ENCODE results near the gene CGN.

CGN gene

DNA sequence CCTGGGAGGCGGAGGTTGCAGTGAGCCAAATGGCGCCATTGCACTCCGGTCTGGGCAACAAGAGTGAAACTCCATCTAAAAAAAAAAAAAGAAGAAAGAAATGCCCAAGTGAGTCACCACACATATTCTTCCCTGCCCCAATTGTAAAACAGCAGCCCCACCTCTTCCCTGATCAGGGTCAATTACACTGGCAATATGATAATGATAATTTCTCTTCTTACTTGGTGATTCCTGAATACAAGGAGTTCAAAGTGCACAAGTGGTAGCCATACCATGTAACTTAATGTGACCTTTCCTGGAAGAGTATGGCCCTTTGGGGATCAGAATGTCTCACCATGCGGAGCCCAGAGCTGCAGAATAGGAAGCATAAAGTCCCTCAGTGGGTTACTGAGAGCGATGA is 11.8 kb upstream of the CGN start:
- DNase-seq (ENCODE audit: low read depth in 2 of 2, low spot score in 1 of 2): no peak

DNA sequence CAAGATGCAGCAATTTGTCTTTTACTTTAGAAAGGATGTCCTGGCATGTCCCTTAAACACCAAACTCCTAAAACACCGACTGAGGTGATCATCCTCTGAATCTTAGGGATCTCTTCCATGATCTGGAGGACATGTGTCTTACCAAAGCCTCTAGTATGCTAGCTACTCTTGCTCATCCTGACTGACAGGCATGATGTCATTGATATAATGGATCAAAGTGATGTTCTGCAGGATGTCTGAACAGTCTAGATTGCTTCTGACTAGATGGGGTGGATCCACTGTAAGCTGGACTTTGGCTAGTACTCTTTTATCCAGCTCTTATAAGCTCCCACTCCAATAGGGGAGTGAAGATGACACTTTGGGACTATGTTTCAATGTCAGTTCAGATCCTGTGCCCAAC is 11.3 kb upstream of the CGN start:
- DNase-seq (ENCODE audit: low read depth in 2 of 2, low spot score in 1 of 2): no peak

DNA sequence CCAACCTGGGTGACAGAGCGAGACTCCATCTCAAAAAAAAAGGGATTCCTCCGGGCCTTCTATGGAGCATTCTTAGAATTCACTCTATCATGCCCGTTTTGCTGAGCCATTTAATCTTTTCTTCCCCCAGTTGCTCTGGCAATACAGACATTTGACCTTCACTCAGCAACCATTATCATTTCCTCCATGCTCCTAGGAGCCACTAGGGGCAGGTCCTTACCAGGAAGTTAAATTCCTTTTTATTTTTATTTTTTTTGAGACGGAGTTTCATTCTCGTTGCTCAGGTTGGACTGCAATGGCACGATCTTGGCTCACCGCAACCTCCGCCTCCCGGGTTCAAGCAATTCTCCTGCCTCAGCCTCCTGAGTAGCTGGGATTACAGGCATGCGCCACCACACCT is 9.7 kb upstream of the CGN start:
- DNase-seq (ENCODE audit: low read depth in 2 of 2, low spot score in 1 of 2): no peak

DNA sequence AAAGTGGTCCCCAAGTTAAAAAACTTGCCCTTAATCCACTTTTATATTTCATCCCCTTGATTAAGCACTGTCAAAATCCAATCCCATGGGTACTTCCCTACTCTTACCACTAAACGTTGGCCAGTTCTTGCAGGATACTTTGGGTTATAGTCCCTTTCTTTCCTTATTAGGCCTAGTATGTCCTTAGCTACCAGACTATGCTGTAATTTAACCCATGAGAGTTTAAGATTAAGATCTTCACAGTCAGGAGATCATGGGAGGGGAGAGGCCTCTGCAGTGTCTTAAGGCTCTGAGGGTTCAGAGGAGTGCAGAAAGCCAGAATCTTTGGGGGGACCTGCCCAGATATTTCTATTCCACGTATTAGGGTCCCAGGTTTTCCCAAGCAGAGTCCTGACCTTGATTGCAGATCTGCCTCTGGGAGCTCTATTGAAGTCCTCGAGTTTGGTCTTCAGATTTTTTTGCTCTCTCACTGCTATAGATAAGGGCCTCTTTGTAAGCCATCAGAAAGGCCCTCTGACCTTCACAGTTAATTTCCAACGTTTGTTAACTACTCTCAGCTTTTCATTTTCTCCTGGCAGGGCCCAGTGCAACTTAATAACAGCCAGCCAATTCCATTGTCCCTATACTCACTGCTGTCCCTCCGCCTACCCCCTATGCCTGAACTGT is 9.0 kb upstream of the CGN start:
- no peak for DNase-seq (ENCODE audit: low read depth in 2 of 2, low spot score in 1 of 2)

DNA sequence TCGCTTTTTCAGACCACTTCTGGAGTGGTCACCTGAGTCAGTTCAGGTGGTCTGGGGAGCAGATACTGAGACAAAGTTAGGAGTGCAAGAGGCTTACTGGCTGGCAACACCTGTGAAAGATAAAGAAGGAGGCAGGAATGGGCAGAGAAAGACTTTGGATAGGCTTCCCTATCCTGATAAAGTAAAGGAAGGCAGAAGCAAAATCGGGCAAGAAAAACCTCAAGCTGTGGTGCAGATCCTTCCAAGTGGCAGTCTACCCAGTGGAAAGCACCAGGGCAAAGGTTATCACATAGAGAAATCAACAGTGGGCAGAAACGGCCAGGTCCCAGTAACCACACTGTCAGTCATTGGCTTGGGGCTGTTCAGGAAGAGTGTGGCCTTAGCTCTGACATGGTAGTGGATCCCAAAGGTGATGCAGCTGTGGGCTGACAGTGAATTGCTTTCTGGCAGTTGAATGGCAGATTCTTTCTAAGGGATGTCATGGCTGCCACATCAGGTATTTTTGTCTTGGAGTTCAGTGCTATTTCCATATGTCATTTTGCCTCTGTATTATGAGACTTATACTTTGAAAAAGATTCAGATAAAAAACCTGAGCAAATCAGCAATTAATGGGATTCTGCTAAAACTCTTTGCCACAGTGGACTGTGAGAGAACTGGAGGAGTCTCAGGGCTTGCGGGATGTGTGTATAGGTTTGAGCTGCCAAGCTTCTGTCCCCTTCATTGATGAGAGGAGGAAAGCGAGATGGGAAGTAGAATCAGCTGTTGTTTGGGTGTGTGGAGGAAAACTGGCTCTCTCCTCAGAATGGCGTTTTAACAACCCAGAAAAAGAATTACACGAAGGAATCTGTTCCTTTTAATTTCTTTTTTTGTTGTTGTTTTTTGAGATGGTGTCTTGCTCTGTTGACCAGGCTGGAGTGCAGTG is 8.1 kb upstream of the CGN start:
- no peak for DNase-seq (ENCODE audit: low read depth in 2 of 2, low spot score in 1 of 2)

DNA sequence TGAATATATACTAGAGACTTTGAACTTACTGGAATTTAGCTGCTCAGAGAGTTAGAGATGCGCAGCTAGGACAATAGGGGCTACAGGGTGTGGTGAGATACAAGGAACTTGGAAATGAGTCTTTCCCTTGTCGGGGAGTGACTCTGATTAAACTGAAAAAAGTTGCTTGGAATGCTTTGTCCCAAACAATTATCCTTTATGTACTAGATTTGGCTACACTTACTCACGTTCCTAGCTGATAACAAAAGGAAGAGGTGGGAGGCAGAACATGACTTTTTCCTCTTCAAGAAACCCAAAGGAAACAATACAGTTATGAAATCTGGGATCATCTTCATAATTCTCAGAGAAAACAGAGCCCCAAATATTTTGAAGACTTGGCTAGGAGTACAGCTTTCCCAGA is 6.9 kb upstream of the CGN start:
- DNase-seq (ENCODE audit: low read depth in 2 of 2, low spot score in 1 of 2): no peak

DNA sequence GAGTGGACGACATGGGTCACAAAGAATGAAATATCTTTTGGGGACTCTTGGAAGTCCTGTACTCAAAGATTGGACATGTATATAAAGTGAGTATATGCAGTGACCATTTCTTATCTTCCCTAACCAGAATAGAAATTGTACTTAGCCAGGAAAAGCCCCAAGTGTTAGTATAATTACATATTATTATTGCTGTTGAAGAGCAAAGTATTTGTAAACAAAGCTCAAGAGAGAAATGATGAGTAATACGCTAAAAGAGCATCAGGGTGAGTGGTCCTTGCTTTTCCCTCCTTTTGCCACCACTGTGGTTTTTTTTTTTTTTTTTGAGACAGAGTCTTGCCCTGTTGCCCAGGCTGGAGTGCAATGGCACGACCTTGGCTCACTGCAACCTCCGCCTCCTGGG is 6.4 kb upstream of the CGN start:
- DNase-seq (ENCODE audit: low read depth in 2 of 2, low spot score in 1 of 2): no peak

DNA sequence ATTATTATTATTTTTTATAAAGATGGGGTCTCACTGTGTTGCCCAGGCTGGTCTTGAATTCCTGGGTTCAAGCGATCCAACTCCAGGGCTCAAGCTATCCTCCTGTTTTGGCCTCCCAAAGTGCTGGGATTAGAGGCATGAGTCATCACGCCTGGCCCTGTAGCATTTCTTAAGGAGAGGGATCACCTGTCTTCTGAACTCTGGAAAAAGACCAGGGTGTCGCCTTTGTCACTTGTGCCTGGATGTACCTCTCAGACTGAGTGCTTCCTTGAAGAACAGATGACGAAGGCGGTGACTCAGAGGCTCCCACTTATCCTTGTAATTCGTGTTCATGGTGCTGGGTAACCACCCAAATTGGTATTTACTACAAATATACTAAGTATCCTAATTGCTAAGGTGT is 2.4 kb upstream of the CGN start:
- no peak for DNase-seq (ENCODE audit: low read depth in 2 of 2, low spot score in 1 of 2)

DNA sequence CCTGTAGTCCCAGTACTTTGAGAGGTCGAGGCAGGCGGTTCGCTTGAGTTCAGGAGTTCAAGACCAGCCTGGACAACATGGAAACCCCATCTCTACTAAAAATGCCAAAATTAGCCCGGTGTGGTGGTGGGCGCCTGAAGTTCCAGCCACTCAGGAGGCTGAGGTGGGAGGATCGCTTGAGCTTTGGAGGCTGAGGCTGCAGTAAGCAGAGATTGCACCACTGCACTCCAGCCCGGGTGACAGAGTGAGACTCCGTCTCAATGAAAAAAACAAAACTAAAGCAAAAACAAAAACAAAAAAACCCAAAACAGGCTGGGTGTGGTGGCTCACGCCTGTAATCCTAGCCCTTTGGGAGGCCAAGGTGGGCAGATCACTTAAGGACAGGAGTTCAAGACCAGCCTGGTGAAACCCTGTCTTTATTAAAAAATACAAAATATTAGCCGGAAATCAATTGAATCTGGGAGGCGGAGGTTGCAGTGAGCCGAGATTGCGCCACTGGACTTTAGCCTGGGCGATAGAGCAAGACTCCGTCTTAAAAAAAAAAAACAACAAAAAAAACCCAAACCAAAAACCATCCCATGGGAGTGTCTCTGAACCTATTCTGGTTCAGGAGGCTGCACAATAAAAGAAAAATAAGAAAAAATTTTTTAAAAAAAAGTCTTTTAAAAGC is 1.7 kb upstream of the CGN start:
- DNase-seq (ENCODE audit: low read depth in 2 of 2, low spot score in 1 of 2): no peak

DNA sequence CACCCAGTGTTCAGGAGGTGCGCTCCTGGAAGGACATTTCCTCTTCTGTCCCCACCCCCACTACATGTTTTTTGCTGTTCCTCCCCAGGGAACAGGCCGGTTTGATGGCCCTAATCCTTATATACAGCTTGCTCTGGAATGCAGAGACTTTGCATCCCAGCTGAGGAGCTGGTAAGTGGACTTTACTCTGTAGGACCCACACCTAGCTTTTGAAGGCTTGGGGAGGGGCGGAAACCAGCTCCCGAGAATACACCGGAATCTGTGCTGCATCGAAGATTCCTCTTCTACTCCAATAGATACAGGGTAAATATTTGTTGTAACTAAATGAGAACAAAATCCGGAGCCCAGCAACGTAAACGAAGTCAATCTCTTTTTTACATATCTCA is 1.2 kb upstream of the CGN start:
- no peak for DNase-seq (ENCODE audit: low read depth in 2 of 2, low spot score in 1 of 2)

DNA sequence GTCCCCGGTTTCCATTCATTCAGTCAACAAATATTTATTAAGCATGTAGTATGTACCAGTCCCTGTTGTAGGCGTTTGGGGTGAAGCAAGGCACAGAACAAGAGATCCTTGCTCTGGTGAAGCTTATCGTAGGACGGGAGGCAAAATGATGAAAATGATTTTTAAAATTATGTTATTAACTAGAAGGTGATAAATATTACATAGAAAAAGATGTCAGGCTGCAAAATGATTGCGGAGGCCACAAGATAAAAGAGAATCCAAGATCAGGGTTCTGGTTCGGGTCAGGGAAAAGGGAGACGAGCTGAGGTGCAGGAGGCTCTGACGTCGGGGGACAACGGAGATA is 602 bp upstream of the CGN start:
- DNase-seq (ENCODE audit: low read depth in 2 of 2, low spot score in 1 of 2): no peak

DNA sequence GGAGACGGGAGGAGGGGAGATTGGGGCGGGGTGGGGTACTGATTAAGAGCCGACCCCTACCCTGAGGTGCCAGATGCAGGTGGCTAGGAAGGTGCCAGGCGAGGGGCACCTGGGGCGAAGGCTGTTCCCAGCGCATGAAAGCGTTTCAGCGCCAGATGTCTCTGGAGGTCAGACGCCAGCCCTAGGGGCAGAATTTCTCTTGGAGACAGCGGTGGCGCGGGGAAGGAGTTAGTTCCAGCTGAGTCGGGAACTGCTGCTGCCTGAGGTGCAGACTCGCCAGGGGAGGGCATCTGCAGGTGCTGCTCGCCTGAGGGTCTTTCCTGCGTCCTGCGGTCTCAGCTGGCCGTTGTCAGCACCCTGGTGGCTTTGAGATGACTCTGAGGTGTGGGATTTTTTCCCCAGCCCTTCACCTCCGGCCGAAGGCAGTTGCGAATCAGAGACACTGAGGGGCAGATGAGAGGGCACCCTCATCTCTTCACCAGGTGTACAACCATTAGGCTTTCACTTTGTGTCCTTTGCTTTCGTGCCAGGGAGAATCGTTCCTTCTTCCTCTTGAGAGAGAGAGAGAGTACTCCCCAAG is 539 bp downstream of the CGN start:
- no peak for DNase-seq (ENCODE audit: low read depth in 2 of 2, low spot score in 1 of 2)

DNA sequence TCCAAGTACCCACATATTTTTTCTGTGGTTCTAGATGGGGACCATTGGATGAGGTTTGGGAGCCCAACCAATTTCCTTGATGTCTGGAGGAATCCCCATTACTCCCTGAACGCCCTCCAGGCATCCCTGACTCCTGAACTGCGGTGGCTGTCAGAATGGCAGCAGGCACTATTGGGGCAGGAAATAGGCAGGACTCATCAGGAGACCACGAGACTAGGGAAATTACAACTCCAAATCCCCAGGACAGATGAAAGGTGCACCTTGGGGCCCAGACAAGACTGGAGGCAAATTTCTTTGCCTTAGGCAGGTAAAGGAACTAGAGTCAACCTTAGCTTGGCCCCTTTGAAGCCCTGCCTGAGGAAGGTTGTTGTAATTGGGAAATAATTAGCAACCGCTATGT is 1.1 kb downstream of the CGN start:
- no peak for DNase-seq (ENCODE audit: low read depth in 2 of 2, low spot score in 1 of 2)

DNA sequence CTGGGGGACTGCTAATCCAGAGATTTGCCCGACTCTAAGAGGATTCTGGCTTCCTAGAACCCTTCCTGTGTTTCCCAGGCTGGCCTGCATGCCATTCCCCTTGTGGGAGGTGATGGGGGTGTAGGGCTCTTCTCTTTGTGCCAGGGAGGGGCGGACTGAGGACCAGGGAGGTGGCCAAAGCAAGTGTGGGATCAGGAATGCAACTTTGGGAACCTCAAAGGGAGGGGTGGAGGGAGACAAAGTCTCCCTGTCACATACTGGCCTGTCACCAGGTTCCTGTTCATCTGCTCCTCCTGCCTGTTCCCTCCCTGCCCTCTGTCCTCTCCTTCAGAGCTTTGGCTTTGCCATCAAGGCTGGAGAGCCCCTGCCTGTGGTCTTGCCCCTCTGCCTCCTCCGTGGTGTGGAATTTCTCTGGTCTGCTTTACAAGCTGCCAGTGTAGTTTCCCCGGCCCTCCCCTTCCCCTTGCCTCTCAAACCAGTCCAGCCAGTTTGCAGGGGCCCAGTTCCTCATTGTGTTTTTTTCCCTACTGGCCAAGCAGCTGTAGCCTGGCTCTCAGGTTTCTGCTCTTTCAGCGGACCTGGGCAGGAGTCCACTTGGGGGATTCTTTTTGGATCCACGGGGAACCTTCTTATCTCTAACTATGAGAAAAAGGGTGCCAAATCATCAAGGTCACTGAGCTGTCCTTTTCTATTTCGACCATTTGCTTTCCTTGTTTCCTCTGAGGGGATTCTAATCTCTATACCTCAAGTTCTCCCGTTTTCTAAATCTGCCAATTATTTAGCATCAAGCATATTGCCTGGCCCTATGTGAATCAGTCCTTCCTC is 1.8 kb downstream of the CGN start:
- DNase-seq (ENCODE audit: low read depth in 2 of 2, low spot score in 1 of 2): no peak

DNA sequence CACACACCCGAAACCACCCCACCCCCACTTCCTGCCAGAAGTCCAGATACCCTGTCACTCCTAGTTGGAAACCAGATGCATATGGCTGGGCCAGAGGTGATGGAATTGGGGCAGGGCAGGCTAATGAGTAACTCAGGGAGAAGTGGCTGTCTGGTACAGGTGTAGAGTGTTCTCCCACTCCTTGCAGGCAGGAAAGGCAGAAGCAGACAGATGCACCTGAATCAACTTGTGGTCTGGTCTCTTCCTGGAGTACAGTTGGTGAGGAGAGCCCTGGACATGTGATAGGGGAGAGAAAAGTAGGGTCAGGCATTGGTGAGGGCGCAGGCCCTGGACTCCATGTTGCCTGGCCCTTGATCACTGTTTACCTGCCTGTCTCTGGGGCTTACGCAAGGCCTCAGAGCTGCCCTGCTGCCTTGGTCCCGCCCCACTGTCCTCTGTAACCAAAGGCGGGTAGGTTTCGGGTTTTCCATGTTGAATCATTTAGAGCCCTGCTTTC is 2.5 kb downstream of the CGN start:
- DNase-seq (ENCODE audit: low read depth in 2 of 2, low spot score in 1 of 2): no peak

DNA sequence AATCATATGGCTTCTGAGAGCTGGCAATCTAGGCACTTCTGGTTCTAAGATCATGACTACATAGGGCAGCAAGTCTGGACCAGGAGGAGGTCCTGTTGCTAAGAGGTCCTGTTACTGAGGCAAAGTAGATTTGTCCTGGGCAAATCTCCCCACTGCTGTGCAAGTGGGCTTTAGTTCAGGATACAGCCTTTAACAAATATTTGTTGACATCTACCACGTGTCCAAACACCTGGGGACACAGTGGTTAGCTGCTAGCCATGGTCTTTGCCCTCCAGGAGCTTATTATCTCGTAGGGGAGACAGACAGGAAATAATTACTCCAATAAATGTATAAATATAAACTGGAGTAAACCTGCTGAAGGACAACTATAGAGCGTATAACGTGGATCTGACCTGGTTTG is 3.2 kb downstream of the CGN start:
- DNase-seq (ENCODE audit: low read depth in 2 of 2, low spot score in 1 of 2): no peak

DNA sequence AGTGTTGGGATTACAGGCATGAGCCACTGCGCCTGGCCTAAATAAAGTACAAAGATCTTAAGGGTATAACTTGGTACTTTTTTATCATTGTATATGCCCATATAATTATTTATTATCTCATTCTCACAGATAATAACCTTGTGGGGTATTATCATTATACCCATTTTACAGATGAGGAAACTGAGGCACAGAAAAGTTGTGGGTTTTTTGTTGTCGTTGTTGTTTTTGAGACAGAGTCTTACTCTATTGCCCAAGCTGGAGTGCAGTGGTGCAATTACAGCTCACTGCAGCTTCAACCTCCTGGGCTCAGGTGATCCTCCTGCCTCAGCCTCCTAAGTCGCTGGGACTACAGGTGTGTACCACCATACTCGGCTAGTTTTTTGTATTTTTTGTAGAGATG is 4.1 kb downstream of the CGN start:
- DNase-seq (ENCODE audit: low read depth in 2 of 2, low spot score in 1 of 2): no peak

DNA sequence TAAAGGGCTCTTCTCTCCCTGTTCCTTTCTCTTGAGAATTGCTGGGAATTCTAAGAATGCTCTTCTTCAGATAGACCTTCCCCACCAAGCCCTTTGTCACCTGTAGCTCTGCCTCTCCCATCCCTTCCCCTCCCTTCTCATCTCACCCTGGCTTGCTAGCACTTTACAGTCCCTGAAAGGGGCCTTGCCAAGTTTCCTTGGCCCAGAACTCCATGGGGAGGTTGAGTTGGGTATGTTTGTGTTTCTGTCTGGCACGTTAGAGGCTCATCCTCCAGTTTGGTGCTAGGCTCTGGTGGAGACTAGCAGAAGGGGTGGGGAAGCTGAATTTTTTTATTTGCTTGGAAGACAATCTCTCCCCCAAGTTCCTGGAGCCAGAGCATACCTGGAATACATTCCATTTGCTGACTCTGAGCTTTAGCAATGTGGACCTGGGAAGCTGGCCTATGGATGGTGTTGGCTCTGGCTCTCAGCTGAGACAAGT is 4.9 kb downstream of the CGN start:
- DNase-seq (ENCODE audit: low read depth in 2 of 2, low spot score in 1 of 2): no peak

DNA sequence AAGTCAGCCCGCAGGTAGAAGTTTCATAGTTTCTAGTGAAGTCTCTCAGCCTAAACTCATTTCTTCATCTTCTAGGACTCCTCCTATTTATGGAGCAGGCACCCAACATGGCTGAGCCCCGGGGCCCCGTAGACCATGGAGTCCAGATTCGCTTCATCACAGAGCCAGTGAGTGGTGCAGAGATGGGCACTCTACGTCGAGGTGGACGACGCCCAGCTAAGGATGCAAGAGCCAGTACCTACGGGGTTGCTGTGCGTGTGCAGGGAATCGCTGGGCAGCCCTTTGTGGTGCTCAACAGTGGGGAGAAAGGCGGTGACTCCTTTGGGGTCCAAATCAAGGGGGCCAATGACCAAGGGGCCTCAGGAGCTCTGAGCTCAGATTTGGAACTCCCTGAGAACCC is 7.2 kb downstream of the CGN start:
- no peak for DNase-seq (ENCODE audit: low read depth in 2 of 2, low spot score in 1 of 2)

DNA sequence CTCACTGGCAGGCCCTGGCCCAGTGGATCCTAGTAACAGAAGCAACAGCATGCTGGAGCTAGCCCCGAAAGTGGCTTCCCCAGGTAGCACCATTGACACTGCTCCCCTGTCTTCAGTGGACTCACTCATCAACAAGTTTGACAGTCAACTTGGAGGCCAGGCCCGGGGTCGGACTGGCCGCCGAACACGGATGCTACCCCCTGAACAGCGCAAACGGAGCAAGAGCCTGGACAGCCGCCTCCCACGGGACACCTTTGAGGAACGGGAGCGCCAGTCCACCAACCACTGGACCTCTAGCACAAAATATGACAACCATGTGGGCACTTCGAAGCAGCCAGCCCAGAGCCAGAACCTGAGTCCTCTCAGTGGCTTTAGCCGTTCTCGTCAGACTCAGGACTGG is 7.7 kb downstream of the CGN start:
- no peak for DNase-seq (ENCODE audit: low read depth in 2 of 2, low spot score in 1 of 2)

DNA sequence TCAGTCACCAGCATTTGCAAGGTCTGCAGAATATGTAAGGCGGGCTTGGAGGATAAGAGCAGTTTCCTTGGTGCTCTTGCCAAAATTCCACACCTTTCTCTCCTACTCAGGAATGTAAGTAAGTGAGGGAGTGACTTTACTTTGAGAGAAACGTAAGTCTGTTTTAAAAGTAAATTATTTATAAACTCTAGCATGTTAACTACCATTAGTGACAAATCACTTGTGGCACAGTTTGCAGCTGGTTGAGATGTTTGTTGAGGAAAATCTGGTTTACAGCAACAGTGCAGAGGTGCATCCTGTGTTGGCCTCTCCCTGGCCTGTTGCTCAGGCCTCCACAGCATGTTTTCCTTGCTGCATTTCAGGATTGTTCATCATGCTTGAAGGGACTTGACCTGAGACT is 8.5 kb downstream of the CGN start:
- no peak for DNase-seq (ENCODE audit: low read depth in 2 of 2, low spot score in 1 of 2)

Data from stimulated activated CD8-positive, alpha-beta memory T cell treated with anti-CD3 and anti-CD28 coated beads, Interleukin-4, amount 100 ng/mL, for 4 hours (primary cell).